Natural killer cell (primary cell): ENCODE measurements around the gene SPG11. TPM values are rescaled to one million over a fixed set of nuclear protein-coding genes. Genes with fewer than 3 reads are reported as not detected.

Experiments
- ATAC-seq, 3 donors: fragments of 150-1000 bp in 2 of 3; fragments of 200-7000 bp in 1 of 3; cut with Tn5 transposase; 1 replicate in 1 of 3; 2 replicates in 2 of 3; pipeline ENCODE4 v1.10.0; 2021; ENCODE audit warnings: mild to moderate bottlenecking in 2 of 3, moderate library complexity in 2 of 3
- DNase-seq, 2 donors: peaks; one replicate each; pipeline versions ENCODE4 v3.0.0 to v3.0.0-alpha.2; 2013 to 2021; ENCODE audit warnings: mixed read lengths in 1 of 2
- H3K27ac ChIP-seq: one replicate; pipeline ENCODE4 v1.5.1; 2013; ENCODE audit warnings: mild to moderate bottlenecking, low read length
- H3K27me3 ChIP-seq: one replicate; pipeline ENCODE4 v1.6.1; 2013; ENCODE audit warnings: low read length; ENCODE audit not compliant: control insufficient read depth, insufficient read depth
- H3K36me3 ChIP-seq: one replicate; pipeline ENCODE4 v1.6.1; 2013; ENCODE audit warnings: low read length; ENCODE audit not compliant: control insufficient read depth, insufficient read depth
- H3K4me1 ChIP-seq: one replicate; pipeline ENCODE4 v1.6.1; 2013; ENCODE audit warnings: low read length; ENCODE audit not compliant: control insufficient read depth, insufficient read depth
- H3K4me3 ChIP-seq: one replicate; pipeline ENCODE4 v1.5.1; 2013; ENCODE audit warnings: low read length
- H3K9me3 ChIP-seq: one replicate; pipeline ENCODE4 v1.6.1; 2013; ENCODE audit warnings: low read length; ENCODE audit not compliant: control insufficient read depth, insufficient read depth
- H3K27ac Mint-ChIP-seq, 2 donors: one replicate each; pipeline ENCODE4 v1.8.0; 2022; ENCODE audit warnings: mild to moderate bottlenecking in 2 of 2, mixed read lengths in 2 of 2, moderate library complexity in 1 of 2
- H3K27me3 Mint-ChIP-seq, 2 donors: one replicate each; pipeline ENCODE4 v1.8.0; 2022; ENCODE audit warnings: low read depth in 2 of 2, mixed read lengths in 2 of 2
- H3K36me3 Mint-ChIP-seq: one replicate; pipeline ENCODE4 v1.8.0; 2022; ENCODE audit warnings: mixed read lengths
- H3K4me1 Mint-ChIP-seq, 2 donors: one replicate each; pipeline ENCODE4 v1.8.0; 2022; ENCODE audit warnings: mixed read lengths in 2 of 2
- H3K4me3 Mint-ChIP-seq: one replicate; pipeline ENCODE4 v1.8.0; 2022; ENCODE audit warnings: mild to moderate bottlenecking, moderate library complexity, mixed read lengths
- H3K9me3 Mint-ChIP-seq, 2 donors: one replicate each; pipeline ENCODE4 v1.8.0; 2022; ENCODE audit warnings: mixed read lengths in 2 of 2
- CTCF ChIP-seq: fragments of 200-600 bp; IDR thresholded peaks from one replicate; pipeline ENCODE4 v1.8.0; 2022; ENCODE audit warnings: antibody characterized with exemption
- WGBS: methylation state at CpG from one replicate; pipeline ENCODE4 v1.1.7; 2013; ENCODE audit warnings: missing lambda C conversion rate; ENCODE audit not compliant: insufficient coverage; 5-methylcytosine and 5-hydroxymethylcytosine counted together
- intact Hi-C: fragments of 100-400 bp; cut with micrococcal nuclease; formaldehyde crosslinking; loops from one replicate; pipeline ENCODE4 v1.14.2; 2022
- total RNA-seq, 4 donors: library from RNA; stranded (reverse); fragments of 120-200 nt in 1 of 4; gene quantifications; one replicate each; pipeline versions ENCODE4 v1.2.3 to v1.2.4, GENCODE V29; 2013 to 2022

The SPG11 gene
- total RNA-seq, 3 donors from 2014 or later (not counting 1 experiment from before 2014, with no cell fraction given) = 123 to 154 (median 153) TPM

GRCh38 chr15:44666210-44667038, 3.0 kb upstream of the SPG11 start:
- H3K4me3 ChIP-seq = peak overlapping the region; percentile 5
- H3K4me3 Mint-ChIP-seq = peak overlapping the region; percentile 87
- H3K4me1 ChIP-seq = peaks cover 44% of the 10 kb centered on the region
- H3K9me3 Mint-ChIP-seq = no peaks in the 10 kb centered on the region
- WGBS = 8% methylated on average over 4 of the region's 5 CpGs
- peak in 1 of 2 donors; percentile 59 for DNase-seq
- no peaks in the 10 kb centered on the region for H3K9me3 ChIP-seq
- no peaks in the 10 kb centered on the region for H3K36me3 Mint-ChIP-seq
- H3K27me3 ChIP-seq = no peaks in the 10 kb centered on the region
- peaks cover 9% of the 10 kb centered on the region for H3K36me3 ChIP-seq
- no peaks in the 10 kb centered on the region for H3K27me3 Mint-ChIP-seq
- ATAC-seq = no peak
- intact Hi-C loops = no loop called here
- peak overlapping the region; percentile 89 to 98 for H3K27ac Mint-ChIP-seq
- H3K4me1 Mint-ChIP-seq = peaks cover 44 to 47% of the 10 kb centered on the region in 2 donors
- H3K27ac ChIP-seq = peak overlapping the region; percentile 86
- no peak for TF ChIP-seq CTCF

- DNase-seq = peak; percentile 81 to 94
- ATAC-seq = peak; percentile 60 to 79 (median 72)
- Mint-ChIP-seq H3K4me1 (peaks cover 44 to 50% of the 10 kb centered on the region in 2 donors), H3K36me3 (peaks cover 6% of the 10 kb centered on the region), H3K4me3 (peak overlapping the region; percentile 97), H3K27ac (peak overlapping the region; percentile 95 to 98), H3K9me3 (no peaks in the 10 kb centered on the region), H3K27me3 (no peaks in the 10 kb centered on the region)
- TF ChIP-seq CTCF = no peak
- Histone ChIP-seq H3K27ac (peak overlapping the region; percentile 97), H3K4me3 (peak overlapping the region; percentile 88), H3K27me3 (no peaks in the 10 kb centered on the region), H3K36me3 (peaks cover 21% of the 10 kb centered on the region), H3K9me3 (no peaks in the 10 kb centered on the region), H3K4me1 (peaks cover 40% of the 10 kb centered on the region)
- 5% methylated on average over 34 of the region's 34 CpGs for WGBS
- intact Hi-C loops = loop anchor here (1.0 kb wide), 5 partner anchors 15 to 76 kb away; partner anchors contain the start of genes B2M and PATL2
These were observed 718 bp downstream of the SPG11 start for GRCh38 chr15:44662478-44663409.

- Mint-ChIP-seq H3K27me3 (no peaks in the 10 kb centered on the region), H3K4me3 (peak overlapping the region; percentile 32), H3K27ac (peak overlapping the region; percentile 95 to 98), H3K9me3 (no peaks in the 10 kb centered on the region), H3K4me1 (peaks cover 35 to 42% of the 10 kb centered on the region in 2 donors), H3K36me3 (peaks cover 6% of the 10 kb centered on the region)
- Histone ChIP-seq H3K27ac (peak overlapping the region; percentile 97), H3K27me3 (no peaks in the 10 kb centered on the region), H3K36me3 (peaks cover 30% of the 10 kb centered on the region), H3K9me3 (no peaks in the 10 kb centered on the region), H3K4me1 (peaks cover 33% of the 10 kb centered on the region), H3K4me3 (no peak overlapping the region)
- TF ChIP-seq CTCF = no peak
- no peak for DNase-seq
- ATAC-seq = no peak
- intact Hi-C loops = no loop called here
These were observed 1.9 kb downstream of the SPG11 start for GRCh38 chr15:44661576-44661975.
